ENCODE measurements around the gene RBKS. TPM values are rescaled to one million over a fixed set of nuclear protein-coding genes. Genes with fewer than 3 reads are reported as not detected.

The RBKS gene
- total and polyA plus RNA-seq, 2 of the 13 experiments (the other 11 are each of a cell fraction or from before 2014, with no cell fraction given), result 7.7 to 8.3 TPM

DNA sequence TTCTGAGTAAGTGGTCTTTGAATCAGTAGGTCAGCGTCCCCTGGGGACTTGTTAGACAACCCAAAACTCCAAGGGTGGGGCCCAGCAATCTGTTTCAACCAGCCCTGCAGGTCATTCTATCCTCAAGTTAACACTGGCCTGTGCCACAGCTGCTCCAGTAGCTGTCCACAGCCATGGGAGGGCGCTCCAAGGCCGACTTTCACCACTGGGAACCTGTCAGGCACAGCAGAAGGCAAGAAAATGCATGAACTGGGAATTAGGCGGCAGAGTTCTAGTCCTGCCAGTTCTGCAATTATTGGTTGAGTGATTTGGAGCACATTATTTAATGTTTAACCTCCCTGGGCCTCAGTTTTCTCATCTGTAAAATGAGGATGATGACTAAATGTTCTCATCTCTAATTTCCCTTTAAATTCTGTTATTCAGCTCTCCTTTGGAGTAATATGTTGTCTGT is 136.0 kb downstream of the RBKS start (continued):
- TF ChIP-seq, protein P1, sequence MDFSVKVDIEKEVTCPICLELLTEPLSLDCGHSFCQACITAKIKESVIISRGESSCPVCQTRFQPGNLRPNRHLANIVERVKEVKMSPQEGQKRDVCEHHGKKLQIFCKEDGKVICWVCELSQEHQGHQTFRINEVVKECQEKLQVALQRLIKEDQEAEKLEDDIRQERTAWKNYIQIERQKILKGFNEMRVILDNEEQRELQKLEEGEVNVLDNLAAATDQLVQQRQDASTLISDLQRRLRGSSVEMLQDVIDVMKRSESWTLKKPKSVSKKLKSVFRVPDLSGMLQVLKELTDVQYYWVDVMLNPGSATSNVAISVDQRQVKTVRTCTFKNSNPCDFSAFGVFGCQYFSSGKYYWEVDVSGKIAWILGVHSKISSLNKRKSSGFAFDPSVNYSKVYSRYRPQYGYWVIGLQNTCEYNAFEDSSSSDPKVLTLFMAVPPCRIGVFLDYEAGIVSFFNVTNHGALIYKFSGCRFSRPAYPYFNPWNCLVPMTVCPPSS (IDR thresholded peaks at IDR 0.05), result no peak
- TF ChIP-seq, protein P2, sequence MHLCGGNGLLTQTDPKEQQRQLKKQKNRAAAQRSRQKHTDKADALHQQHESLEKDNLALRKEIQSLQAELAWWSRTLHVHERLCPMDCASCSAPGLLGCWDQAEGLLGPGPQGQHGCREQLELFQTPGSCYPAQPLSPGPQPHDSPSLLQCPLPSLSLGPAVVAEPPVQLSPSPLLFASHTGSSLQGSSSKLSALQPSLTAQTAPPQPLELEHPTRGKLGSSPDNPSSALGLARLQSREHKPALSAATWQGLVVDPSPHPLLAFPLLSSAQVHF (CRISPR knock-in tag; IDR thresholded peaks at IDR 0.05), result no peak
- no peak for TF ChIP-seq FOXJ3 (CRISPR knock-in tag; IDR thresholded peaks at IDR 0.05; ENCODE audit: borderline replicate concordance)
- TF ChIP-seq NFATC3 (CRISPR knock-in tag; IDR thresholded peaks at IDR 0.05), result no peak
- no peak for TF ChIP-seq JUND (CRISPR knock-in tag; IDR thresholded peaks at IDR 0.05)
- TF ChIP-seq ZSCAN25 (CRISPR knock-in tag; IDR thresholded peaks at IDR 0.05), result no peak
- TF ChIP-seq ZNF841 (CRISPR knock-in tag; IDR thresholded peaks at IDR 0.05; ENCODE audit: borderline replicate concordance), result no peak
- TF ChIP-seq, protein P3, sequence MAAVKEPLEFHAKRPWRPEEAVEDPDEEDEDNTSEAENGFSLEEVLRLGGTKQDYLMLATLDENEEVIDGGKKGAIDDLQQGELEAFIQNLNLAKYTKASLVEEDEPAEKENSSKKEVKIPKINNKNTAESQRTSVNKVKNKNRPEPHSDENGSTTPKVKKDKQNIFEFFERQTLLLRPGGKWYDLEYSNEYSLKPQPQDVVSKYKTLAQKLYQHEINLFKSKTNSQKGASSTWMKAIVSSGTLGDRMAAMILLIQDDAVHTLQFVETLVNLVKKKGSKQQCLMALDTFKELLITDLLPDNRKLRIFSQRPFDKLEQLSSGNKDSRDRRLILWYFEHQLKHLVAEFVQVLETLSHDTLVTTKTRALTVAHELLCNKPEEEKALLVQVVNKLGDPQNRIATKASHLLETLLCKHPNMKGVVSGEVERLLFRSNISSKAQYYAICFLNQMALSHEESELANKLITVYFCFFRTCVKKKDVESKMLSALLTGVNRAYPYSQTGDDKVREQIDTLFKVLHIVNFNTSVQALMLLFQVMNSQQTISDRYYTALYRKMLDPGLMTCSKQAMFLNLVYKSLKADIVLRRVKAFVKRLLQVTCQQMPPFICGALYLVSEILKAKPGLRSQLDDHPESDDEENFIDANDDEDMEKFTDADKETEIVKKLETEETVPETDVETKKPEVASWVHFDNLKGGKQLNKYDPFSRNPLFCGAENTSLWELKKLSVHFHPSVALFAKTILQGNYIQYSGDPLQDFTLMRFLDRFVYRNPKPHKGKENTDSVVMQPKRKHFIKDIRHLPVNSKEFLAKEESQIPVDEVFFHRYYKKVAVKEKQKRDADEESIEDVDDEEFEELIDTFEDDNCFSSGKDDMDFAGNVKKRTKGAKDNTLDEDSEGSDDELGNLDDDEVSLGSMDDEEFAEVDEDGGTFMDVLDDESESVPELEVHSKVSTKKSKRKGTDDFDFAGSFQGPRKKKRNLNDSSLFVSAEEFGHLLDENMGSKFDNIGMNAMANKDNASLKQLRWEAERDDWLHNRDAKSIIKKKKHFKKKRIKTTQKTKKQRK (IDR thresholded peaks at IDR 0.05; ENCODE audit: low read length), result no peak
- peak; percentile 48; the same call in 1 of the 2 replicates for TF ChIP-seq KMT2A (CRISPR knock-in tag; IDR thresholded peaks at IDR 0.05)
- TF ChIP-seq NFE2 (CRISPR knock-in tag; IDR thresholded peaks at IDR 0.05), result no peak
- no peak for TF ChIP-seq SETDB1 (CRISPR knock-in tag; IDR thresholded peaks at IDR 0.05; ENCODE audit: borderline replicate concordance)
- no peak for TF ChIP-seq ZNF713 (CRISPR knock-in tag; IDR thresholded peaks at IDR 0.05)
- TF ChIP-seq ZBTB14 (CRISPR knock-in tag; IDR thresholded peaks at IDR 0.05), result no peak
- TF ChIP-seq SKIL (CRISPR knock-in tag; IDR thresholded peaks at IDR 0.05; ENCODE audit: borderline replicate concordance), result no peak
- peak; percentile 71; the same call in 1 of the 2 replicates for TF ChIP-seq ZKSCAN8 (CRISPR knock-in tag; IDR thresholded peaks at IDR 0.05; ENCODE audit: borderline replicate concordance)
- no peak for TF ChIP-seq FLYWCH1 (CRISPR knock-in tag; IDR thresholded peaks at IDR 0.05)
- TF ChIP-seq NONO (IDR thresholded peaks at IDR 0.05), result no peak
- no peak; the same call in 1 of the 2 replicates for TF ChIP-seq NONO (CRISPR knock-in tag; conservative IDR thresholded peaks at IDR 0.05)
- no peak for TF ChIP-seq ZMYM2 (CRISPR knock-in tag; IDR thresholded peaks at IDR 0.05)
- TF ChIP-seq ZNF264 (CRISPR knock-in tag; IDR thresholded peaks at IDR 0.05), result no peak
- no peak for TF ChIP-seq ZNF552 (CRISPR knock-in tag; IDR thresholded peaks at IDR 0.05; ENCODE audit: borderline replicate concordance)
- 0 out of 2 replicates have a peak, but pooled peaks have one; percentile 40 for TF ChIP-seq ZNF572 (CRISPR knock-in tag; IDR thresholded peaks at IDR 0.05)
- TF ChIP-seq ZNF446 (CRISPR knock-in tag; IDR thresholded peaks at IDR 0.05), result 0 out of 2 replicates have a peak, but pooled peaks have one; percentile 30
- no peak for TF ChIP-seq HES4 (CRISPR knock-in tag; IDR thresholded peaks at IDR 0.05; ENCODE audit: borderline replicate concordance)

Measured in HepG2 (cell line).